NCI-H2029 (cell line): ENCODE measurements around the gene GPRC5B.
A peak's percentile ranks its signal among the peaks of the same experiment; 100 is the strongest.

Experiments
- DNase-seq: peaks from one replicate; lab custom pipeline; 2025; lab: John Stamatoyannopoulos, UW

The GPRC5B gene

GRCh38 chr16:19898166-19898565, 13.5 kb upstream of the GPRC5B start:
- no peak for DNase-seq

- DNase-seq: no peak
Measured at GRCh38 chr16:19896951-19897350, 12.3 kb upstream of the GPRC5B start.

DNA sequence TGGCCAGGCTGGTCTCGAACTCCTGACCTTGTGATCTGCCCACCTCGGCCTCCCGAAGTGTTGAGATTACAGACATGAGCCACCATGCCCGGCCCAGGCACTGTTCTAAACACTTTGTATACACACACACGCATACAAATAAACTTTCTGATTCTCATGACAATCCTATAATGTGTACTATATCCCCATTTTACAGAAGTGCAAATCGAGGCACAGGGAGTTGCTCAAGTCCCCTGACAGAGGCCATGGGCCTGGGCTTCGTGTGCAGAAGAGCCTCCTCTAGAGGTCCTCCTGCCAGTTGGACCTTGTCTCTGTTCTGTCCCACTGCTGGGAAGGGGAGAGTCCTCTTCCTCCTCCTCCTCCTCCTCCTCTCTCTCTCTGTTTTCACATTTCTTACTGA, 9.9 kb upstream of the GPRC5B start:
- DNase-seq: no peak

- no peak for DNase-seq
Measured at GRCh38 chr16:19892902-19893301, 8.3 kb upstream of the GPRC5B start.

DNA sequence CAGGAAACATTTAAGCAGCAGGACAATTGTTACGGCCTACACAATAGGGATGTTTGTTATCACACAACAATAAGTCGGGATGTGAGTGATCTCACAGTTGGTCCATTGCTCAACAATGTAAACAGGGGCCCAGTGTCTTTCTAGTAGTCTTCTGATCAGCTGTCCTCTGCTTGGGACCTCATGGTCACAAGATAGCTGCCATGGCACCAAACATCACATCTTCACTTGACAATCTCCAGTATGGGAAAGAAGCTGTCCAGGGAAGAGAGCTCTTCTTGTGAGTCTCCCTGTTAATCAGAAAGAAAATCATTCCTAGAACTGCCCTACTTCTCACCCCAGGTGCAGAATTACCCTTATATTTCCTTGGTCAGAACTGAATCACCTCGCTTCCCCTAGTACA, 6.3 kb upstream of the GPRC5B start:
- DNase-seq: no peak

- no peak for DNase-seq
Measured at GRCh38 chr16:19888834-19889233, 4.2 kb upstream of the GPRC5B start.

- DNase-seq: no peak
Measured at GRCh38 chr16:19886073-19886941, 1.7 kb upstream of the GPRC5B start.

- no peak for DNase-seq
Measured at GRCh38 chr16:19885451-19886072, 914 bp upstream of the GPRC5B start.

- DNase-seq: no peak
Measured at GRCh38 chr16:19883966-19884485, 622 bp downstream of the GPRC5B start.

DNA sequence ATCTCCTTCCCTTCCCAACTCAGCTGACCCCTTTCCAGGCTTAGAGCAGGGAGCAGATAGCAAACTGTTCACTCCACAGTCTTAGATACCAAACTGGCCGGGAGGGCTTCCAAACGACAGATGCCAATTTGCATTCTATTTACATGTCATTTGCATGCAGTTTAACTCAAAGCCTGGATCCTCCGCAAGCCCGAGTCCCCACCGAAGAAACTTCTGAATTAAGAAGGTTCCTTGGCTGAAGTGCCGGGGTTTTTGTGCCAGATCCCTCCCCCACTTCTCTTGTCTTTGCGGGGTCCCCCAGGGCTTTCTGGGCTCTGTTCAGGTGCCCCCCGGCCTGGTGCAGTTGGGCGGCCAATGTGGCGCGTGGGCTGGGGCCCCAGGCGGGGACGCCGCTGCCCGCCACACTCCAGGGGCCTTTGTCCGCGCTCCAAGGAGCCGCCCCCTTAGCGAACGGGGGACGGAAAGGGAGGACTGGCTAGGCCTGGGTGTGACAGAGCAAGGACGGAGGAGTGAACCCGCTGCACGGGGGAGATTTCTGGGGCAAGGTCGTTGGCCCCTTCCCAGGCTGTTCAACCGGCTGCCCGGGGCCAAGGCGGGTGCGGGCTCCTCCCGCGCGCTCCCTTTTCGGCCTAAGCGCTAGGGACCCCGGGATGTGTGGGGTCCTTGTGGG, 1.2 kb downstream of the GPRC5B start:
- DNase-seq: no peak

DNA sequence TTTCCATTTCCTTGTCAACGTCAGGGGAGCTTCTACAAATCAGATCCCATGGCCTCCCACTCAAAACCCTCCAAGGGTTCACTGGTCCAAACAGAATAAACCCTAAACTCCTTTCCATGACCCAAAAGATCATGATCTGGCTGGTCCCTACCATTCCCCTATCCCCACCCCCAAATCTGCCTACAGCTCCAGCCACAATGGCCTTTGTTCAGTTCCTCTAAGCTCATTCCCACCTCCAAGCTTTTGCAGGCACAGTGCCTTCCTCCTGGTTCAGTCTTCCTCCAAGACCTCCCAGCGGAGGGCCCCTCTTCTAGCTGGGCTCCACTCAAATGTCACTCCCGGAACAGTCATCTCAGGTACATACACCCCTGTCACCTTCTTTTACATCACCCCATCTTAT, 2.0 kb downstream of the GPRC5B start:
- no peak for DNase-seq

DNA sequence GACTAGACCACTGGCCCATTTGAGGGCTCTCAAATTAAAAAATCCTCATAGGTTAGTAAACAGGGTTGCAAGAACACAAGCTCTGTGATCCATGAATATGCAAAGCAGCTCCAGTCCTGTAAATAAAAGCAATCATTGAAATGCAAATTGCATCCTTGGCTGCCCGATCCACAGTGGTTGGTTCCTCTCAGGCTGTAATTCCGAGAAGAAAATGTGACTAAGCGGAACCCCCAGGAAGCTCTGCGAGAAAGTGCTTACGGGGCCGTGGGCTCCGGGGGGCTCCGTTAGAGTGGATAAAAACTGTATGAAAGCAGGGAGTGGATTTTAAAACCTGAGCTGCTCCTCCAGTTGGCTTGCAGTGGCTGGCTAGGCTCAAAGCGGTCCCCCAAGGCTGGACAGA, 2.5 kb downstream of the GPRC5B start:
- DNase-seq: no peak

GRCh38 chr16:19881783-19882182, 2.9 kb downstream of the GPRC5B start:
- no peak for DNase-seq

GRCh38 chr16:19881028-19881427, 3.6 kb downstream of the GPRC5B start:
- no peak for DNase-seq

DNA sequence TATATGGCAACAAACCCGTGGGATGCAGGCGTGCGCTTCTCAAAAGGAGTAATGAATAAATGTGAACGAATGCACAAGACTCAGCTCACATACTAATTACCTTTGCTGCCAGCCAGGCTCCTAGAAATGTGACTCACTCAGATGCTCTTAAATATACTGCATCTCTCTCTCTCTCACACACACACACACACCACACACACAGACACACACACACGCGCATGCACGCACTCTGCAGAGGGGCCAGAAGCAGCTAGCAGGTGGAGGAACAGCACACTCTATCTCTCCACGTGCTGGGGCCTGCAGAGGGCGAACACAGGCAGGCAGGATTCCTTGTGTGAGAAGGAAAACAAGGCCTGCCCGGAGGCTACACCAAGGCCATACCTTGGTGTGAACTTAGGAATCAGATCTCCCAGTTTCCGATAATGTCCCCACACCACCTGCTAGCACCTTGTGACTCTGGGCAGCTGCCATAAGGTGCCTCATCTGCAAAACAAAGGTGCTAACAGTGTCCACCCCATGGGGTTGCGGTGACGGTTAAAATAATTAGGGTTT, 5.3 kb downstream of the GPRC5B start:
- peak; percentile 43 for DNase-seq

DNA sequence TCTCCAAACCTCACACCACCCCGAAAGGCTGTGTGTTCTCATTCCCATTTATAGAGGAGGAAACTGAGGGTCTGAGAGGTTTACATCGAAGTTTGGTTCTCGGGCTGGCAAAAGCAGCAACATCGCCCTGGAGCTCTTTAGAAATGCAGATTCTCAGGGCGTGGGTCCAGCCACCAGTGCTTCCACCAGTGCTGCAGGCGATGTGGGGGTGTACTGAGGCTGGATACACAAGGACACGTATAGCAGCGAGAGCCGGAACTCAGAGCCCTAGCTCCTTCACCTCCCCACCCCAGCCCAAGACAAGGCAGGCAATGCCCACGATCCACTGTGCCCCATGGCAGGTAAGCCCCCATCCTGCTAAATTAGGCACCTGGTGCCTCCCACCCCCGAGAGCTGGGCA, 5.9 kb downstream of the GPRC5B start:
- DNase-seq: no peak

- DNase-seq: no peak
Measured at GRCh38 chr16:19876501-19877059, 8.1 kb downstream of the GPRC5B start.

DNA sequence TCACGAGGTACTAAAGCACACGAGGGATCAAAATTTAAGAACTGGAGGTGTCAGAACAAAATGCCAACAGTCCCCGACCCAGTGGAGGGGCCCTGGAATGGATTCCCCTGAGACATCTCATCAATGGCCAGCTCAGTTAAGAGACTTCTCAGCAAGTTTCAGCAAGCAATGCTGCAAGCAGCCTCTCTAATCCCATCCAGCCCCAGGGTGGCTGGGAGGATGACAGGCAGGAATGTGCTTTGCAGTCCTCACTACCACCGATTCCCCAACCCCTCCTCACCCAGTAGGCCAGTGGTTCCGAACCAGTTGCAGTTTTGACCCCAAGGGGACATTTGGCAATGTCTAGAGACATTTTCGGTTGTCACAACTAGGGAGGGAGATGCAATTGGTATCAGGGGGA, 8.7 kb downstream of the GPRC5B start:
- no peak for DNase-seq

GRCh38 chr16:19874851-19875546, 9.6 kb downstream of the GPRC5B start:
- DNase-seq: peak; percentile 76

- no peak for DNase-seq
Measured at GRCh38 chr16:19874026-19874425, 10.6 kb downstream of the GPRC5B start.

GRCh38 chr16:19872935-19873334, 11.7 kb downstream of the GPRC5B start:
- DNase-seq: no peak
